GM12878 (cell line): ENCODE results near the gene SMAP1.

Experiments
- BRCA1 ChIP-seq: IDR thresholded peaks from 2 replicates; pipeline ENCODE4 v1.6.1; 2011; ENCODE audit warnings: low read depth, low read length, improper control_type of control experiment
- EP300 ChIP-seq, 2 experiments: fragments of 150-350 bp in 1 of 2; IDR thresholded peaks; 2 replicates each; pipeline ENCODE4 v1.6.1; 2011 to 2012; ENCODE audit warnings: low read depth in 2 of 2, low read length in 2 of 2, borderline replicate concordance in 1 of 2, improper control_type of control experiment in 1 of 2, inconsistent platforms in 1 of 2; ENCODE audit not compliant: control insufficient read depth in 1 of 2
- FOXK2 ChIP-seq: fragments of 450-650 bp; IDR thresholded peaks from 2 replicates; pipeline ENCODE4 v1.6.1; 2017; ENCODE audit warnings: mild to moderate bottlenecking, moderate library complexity
- POLR2AphosphoS5 ChIP-seq: IDR thresholded peaks from 2 replicates; pipeline ENCODE4 v1.6.1; 2011; ENCODE audit warnings: mild to moderate bottlenecking, low read length, inconsistent platforms
- SMC3 ChIP-seq: IDR thresholded peaks from 2 replicates; pipeline ENCODE4 v1.6.1; 2011; ENCODE audit warnings: low read length, improper control_type of control experiment, borderline replicate concordance
- TBL1XR1 ChIP-seq: IDR thresholded peaks from 2 replicates; pipeline ENCODE4 v1.6.1; 2012; ENCODE audit warnings: low read depth, low read length, improper control_type of control experiment
- TF ChIP-seq, protein P1 (sequence below), 3 experiments: IDR thresholded peaks in 2 of 3; conservative IDR thresholded peaks in 1 of 3; 2 replicates each; pipeline ENCODE4 v1.5.1; 2011; ENCODE audit warnings: low read depth in 3 of 3, low read length in 3 of 3, mild to moderate bottlenecking in 3 of 3, control low read depth in 2 of 3, moderate library complexity in 2 of 3, inconsistent platforms in 1 of 3, mixed read lengths in 1 of 3; ENCODE audit not compliant: control insufficient read depth in 2 of 3, insufficient read depth in 1 of 3; ENCODE audit errors: extremely low read depth in 1 of 3
- TF ChIP-seq, protein P2 (sequence below): IDR thresholded peaks from 2 replicates; pipeline ENCODE4 v1.6.1; 2011; ENCODE audit warnings: low read depth, mild to moderate bottlenecking, low read length, moderate library complexity, borderline replicate concordance; ENCODE audit errors: extremely low read depth
- TF ChIP-seq, protein P3 (sequence below): IDR thresholded peaks from 2 replicates; pipeline ENCODE4 v1.6.1; 2011; ENCODE audit warnings: borderline replicate concordance, low read depth, mild to moderate bottlenecking, moderate library complexity, mixed read lengths, low read length; ENCODE audit not compliant: insufficient read depth; ENCODE audit errors: extremely low read length
- TF ChIP-seq, protein P4 (sequence below): fragments of 450-650 bp; IDR thresholded peaks from 2 replicates; pipeline ENCODE4 v1.6.1; 2018; ENCODE audit warnings: borderline replicate concordance, mild to moderate bottlenecking; ENCODE audit not compliant: partially characterized antibody
- TF ChIP-seq, protein P5 (sequence below): IDR thresholded peaks from 2 replicates; pipeline ENCODE4 v1.6.1; 2011; ENCODE audit warnings: low read depth, low read length, improper control_type of control experiment, borderline replicate concordance
- TF ChIP-seq, protein P6 (sequence below): fragments of 150-350 bp; IDR thresholded peaks from 2 replicates; pipeline ENCODE4 v1.6.1; 2016; ENCODE audit warnings: low read depth, low read length
- TF ChIP-seq, protein P7 (sequence below): fragments of 450-650 bp; IDR thresholded peaks from 2 replicates; pipeline ENCODE4 v1.6.1; 2016; ENCODE audit warnings: mild to moderate bottlenecking, moderate library complexity, borderline replicate concordance

DNA sequence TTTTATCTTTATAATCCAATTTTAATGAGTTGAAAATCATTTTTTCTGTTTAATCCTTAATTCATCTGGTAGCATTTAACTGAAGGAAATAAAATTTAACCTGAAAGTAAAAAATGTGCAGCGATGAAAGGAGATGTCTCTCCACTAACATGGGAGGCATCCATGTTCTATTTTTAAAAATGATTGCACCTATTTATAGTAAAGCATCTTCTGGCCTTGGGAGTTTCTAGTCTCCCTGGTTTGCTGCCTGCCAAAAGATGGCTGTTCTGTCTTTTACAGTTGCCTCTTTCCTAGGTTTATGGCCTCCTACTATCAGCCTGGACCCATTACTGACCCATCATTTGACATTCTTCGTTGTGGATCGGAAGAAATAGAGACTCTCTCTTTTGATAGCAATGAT is 146.2 kb downstream of the SMAP1 start:
- TF ChIP-seq, protein P1, sequence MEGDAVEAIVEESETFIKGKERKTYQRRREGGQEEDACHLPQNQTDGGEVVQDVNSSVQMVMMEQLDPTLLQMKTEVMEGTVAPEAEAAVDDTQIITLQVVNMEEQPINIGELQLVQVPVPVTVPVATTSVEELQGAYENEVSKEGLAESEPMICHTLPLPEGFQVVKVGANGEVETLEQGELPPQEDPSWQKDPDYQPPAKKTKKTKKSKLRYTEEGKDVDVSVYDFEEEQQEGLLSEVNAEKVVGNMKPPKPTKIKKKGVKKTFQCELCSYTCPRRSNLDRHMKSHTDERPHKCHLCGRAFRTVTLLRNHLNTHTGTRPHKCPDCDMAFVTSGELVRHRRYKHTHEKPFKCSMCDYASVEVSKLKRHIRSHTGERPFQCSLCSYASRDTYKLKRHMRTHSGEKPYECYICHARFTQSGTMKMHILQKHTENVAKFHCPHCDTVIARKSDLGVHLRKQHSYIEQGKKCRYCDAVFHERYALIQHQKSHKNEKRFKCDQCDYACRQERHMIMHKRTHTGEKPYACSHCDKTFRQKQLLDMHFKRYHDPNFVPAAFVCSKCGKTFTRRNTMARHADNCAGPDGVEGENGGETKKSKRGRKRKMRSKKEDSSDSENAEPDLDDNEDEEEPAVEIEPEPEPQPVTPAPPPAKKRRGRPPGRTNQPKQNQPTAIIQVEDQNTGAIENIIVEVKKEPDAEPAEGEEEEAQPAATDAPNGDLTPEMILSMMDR (IDR thresholded peaks at IDR 0.05 in 2 of 3, conservative IDR thresholded peaks at IDR 0.05 in 1 of 3; ENCODE audit: control insufficient read depth in 2 of 3, extremely low read depth in 1 of 3, insufficient read depth in 1 of 3, low read depth in 3 of 3, low read length in 3 of 3) = no peak
- no peak for TF ChIP-seq TBL1XR1
- no peak for TF ChIP-seq EP300 (IDR thresholded peaks at IDR 0.05; ENCODE audit: borderline replicate concordance in 1 of 2, control insufficient read depth in 1 of 2, low read depth in 2 of 2, low read length in 2 of 2)
- TF ChIP-seq, protein P2, sequence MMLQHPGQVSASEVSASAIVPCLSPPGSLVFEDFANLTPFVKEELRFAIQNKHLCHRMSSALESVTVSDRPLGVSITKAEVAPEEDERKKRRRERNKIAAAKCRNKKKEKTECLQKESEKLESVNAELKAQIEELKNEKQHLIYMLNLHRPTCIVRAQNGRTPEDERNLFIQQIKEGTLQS = no peak
- TF ChIP-seq, protein P3, sequence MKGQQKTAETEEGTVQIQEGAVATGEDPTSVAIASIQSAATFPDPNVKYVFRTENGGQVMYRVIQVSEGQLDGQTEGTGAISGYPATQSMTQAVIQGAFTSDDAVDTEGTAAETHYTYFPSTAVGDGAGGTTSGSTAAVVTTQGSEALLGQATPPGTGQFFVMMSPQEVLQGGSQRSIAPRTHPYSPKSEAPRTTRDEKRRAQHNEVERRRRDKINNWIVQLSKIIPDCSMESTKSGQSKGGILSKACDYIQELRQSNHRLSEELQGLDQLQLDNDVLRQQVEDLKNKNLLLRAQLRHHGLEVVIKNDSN = no peak
- TF ChIP-seq SMC3 = no peak
- TF ChIP-seq FOXK2 = no peak
- TF ChIP-seq, protein P4, sequence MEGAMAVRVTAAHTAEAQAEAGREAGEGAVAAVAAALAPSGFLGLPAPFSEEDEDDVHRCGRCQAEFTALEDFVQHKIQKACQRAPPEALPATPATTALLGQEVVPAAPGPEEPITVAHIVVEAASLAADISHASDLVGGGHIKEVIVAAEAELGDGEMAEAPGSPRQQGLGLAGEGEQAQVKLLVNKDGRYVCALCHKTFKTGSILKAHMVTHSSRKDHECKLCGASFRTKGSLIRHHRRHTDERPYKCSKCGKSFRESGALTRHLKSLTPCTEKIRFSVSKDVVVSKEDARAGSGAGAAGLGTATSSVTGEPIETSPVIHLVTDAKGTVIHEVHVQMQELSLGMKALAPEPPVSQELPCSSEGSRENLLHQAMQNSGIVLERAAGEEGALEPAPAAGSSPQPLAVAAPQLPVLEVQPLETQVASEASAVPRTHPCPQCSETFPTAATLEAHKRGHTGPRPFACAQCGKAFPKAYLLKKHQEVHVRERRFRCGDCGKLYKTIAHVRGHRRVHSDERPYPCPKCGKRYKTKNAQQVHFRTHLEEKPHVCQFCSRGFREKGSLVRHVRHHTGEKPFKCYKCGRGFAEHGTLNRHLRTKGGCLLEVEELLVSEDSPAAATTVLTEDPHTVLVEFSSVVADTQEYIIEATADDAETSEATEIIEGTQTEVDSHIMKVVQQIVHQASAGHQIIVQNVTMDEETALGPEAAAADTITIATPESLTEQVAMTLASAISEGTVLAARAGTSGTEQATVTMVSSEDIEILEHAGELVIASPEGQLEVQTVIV = no peak
- TF ChIP-seq, protein P5, sequence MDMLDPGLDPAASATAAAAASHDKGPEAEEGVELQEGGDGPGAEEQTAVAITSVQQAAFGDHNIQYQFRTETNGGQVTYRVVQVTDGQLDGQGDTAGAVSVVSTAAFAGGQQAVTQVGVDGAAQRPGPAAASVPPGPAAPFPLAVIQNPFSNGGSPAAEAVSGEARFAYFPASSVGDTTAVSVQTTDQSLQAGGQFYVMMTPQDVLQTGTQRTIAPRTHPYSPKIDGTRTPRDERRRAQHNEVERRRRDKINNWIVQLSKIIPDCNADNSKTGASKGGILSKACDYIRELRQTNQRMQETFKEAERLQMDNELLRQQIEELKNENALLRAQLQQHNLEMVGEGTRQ = no peak
- TF ChIP-seq, protein P6, sequence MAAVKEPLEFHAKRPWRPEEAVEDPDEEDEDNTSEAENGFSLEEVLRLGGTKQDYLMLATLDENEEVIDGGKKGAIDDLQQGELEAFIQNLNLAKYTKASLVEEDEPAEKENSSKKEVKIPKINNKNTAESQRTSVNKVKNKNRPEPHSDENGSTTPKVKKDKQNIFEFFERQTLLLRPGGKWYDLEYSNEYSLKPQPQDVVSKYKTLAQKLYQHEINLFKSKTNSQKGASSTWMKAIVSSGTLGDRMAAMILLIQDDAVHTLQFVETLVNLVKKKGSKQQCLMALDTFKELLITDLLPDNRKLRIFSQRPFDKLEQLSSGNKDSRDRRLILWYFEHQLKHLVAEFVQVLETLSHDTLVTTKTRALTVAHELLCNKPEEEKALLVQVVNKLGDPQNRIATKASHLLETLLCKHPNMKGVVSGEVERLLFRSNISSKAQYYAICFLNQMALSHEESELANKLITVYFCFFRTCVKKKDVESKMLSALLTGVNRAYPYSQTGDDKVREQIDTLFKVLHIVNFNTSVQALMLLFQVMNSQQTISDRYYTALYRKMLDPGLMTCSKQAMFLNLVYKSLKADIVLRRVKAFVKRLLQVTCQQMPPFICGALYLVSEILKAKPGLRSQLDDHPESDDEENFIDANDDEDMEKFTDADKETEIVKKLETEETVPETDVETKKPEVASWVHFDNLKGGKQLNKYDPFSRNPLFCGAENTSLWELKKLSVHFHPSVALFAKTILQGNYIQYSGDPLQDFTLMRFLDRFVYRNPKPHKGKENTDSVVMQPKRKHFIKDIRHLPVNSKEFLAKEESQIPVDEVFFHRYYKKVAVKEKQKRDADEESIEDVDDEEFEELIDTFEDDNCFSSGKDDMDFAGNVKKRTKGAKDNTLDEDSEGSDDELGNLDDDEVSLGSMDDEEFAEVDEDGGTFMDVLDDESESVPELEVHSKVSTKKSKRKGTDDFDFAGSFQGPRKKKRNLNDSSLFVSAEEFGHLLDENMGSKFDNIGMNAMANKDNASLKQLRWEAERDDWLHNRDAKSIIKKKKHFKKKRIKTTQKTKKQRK = no peak
- TF ChIP-seq BRCA1 = no peak
- TF ChIP-seq, protein P7, sequence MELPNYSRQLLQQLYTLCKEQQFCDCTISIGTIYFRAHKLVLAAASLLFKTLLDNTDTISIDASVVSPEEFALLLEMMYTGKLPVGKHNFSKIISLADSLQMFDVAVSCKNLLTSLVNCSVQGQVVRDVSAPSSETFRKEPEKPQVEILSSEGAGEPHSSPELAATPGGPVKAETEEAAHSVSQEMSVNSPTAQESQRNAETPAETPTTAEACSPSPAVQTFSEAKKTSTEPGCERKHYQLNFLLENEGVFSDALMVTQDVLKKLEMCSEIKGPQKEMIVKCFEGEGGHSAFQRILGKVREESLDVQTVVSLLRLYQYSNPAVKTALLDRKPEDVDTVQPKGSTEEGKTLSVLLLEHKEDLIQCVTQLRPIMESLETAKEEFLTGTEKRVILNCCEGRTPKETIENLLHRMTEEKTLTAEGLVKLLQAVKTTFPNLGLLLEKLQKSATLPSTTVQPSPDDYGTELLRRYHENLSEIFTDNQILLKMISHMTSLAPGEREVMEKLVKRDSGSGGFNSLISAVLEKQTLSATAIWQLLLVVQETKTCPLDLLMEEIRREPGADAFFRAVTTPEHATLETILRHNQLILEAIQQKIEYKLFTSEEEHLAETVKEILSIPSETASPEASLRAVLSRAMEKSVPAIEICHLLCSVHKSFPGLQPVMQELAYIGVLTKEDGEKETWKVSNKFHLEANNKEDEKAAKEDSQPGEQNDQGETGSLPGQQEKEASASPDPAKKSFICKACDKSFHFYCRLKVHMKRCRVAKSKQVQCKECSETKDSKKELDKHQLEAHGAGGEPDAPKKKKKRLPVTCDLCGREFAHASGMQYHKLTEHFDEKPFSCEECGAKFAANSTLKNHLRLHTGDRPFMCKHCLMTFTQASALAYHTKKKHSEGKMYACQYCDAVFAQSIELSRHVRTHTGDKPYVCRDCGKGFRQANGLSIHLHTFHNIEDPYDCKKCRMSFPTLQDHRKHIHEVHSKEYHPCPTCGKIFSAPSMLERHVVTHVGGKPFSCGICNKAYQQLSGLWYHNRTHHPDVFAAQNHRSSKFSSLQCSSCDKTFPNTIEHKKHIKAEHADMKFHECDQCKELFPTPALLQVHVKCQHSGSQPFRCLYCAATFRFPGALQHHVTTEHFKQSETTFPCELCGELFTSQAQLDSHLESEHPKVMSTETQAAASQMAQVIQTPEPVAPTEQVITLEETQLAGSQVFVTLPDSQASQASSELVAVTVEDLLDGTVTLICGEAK = no peak
- no peak for TF ChIP-seq POLR2AphosphoS5
